WI38 (cell line): ENCODE results near the gene ASGR2.
"Not testable (repeated sequence)": the region's sequence is repeated elsewhere in the genome, so short reads cannot be mapped to it uniquely, and the experiment has no call there.

ENCODE experiments used
- H3K4me3 ChIP-seq: 2 replicates; pipeline ENCODE4 v1.5.1; 2011; ENCODE audit warnings: low read depth, mild to moderate bottlenecking, control low read depth, low read length
- CTCF ChIP-seq: IDR thresholded peaks from 2 replicates; pipeline ENCODE4 v1.5.1; 2012; ENCODE audit warnings: low read depth, mild to moderate bottlenecking, control low read depth, low read length

The ASGR2 gene

GRCh38 chr17:7122381-7122780 is 7.8 kb upstream of the ASGR2 start:
- H3K4me3 ChIP-seq = no peak overlapping the region
- TF ChIP-seq CTCF = no peak

GRCh38 chr17:7120635-7121034 is 6.0 kb upstream of the ASGR2 start:
- H3K4me3 ChIP-seq = not testable (repeated sequence)

GRCh38 chr17:7120123-7120522 is 5.5 kb upstream of the ASGR2 start:
- TF ChIP-seq CTCF = no peak
- no peak overlapping the region for H3K4me3 ChIP-seq

- TF ChIP-seq CTCF = no peak
Measured at GRCh38 chr17:7119314-7119713, 4.7 kb upstream of the ASGR2 start.

GRCh38 chr17:7114875-7115614 is 423 bp upstream of the ASGR2 start:
- no peak overlapping the region for H3K4me3 ChIP-seq
- TF ChIP-seq CTCF = no peak

More at GRCh38 chr17:7119314-7119713, 4.7 kb upstream of the ASGR2 start:
- no peak overlapping the region for H3K4me3 ChIP-seq

GRCh38 chr17:7113273-7114071 is 1.1 kb downstream of the ASGR2 start:
- TF ChIP-seq CTCF = no peak
- no peak overlapping the region for H3K4me3 ChIP-seq

- H3K4me3 ChIP-seq = no peak overlapping the region
- TF ChIP-seq CTCF = no peak
Measured at GRCh38 chr17:7112510-7113108, 2.0 kb downstream of the ASGR2 start.
